Mucosa of rectum (tissue), 2 donors: Measurements from ENCODE around the gene CLDN10.

ENCODE experiments used
- H3K27ac ChIP-seq, 2 donors: one replicate each; pipeline ENCODE4 v1.7.0; 2013; ENCODE audit warnings: inconsistent platforms in 2 of 2, low read depth in 2 of 2, low read length in 2 of 2
- H3K27me3 ChIP-seq, 2 donors: one replicate each; pipeline ENCODE4 v1.7.0; 2013; ENCODE audit warnings: low read length in 2 of 2; ENCODE audit not compliant: control insufficient read depth in 2 of 2, insufficient read depth in 2 of 2
- H3K36me3 ChIP-seq, 2 donors: one replicate each; pipeline ENCODE4 v1.7.0; 2013; ENCODE audit warnings: low read length in 2 of 2; ENCODE audit not compliant: control insufficient read depth in 2 of 2, insufficient read depth in 2 of 2
- H3K4me1 ChIP-seq, 2 donors: one replicate each; pipeline ENCODE4 v1.7.0; 2013; ENCODE audit warnings: low read length in 2 of 2, mild to moderate bottlenecking in 1 of 2; ENCODE audit not compliant: control insufficient read depth in 2 of 2, insufficient read depth in 2 of 2
- H3K4me3 ChIP-seq, 2 donors: one replicate each; pipeline ENCODE4 v1.7.0; 2013; ENCODE audit warnings: low read length in 2 of 2
- H3K9ac ChIP-seq, 2 donors: one replicate each; pipeline ENCODE4 v1.7.0; 2013; ENCODE audit warnings: low read length in 2 of 2, low read depth in 1 of 2, mild to moderate bottlenecking in 1 of 2
- H3K9me3 ChIP-seq, 2 donors: one replicate each; pipeline ENCODE4 v1.7.0; 2013; ENCODE audit warnings: low read length in 2 of 2; ENCODE audit not compliant: control insufficient read depth in 2 of 2
- donor health status: healthy.
- donor health status: Normal muscosa, but diverticular disease.

Gene CLDN10

GRCh38 chr13:95614641-95615245, 62.2 kb downstream of the CLDN10 start:
- Histone ChIP-seq H3K36me3 (no peaks in the 10 kb centered on the region), H3K4me1 (no peaks in the 10 kb centered on the region), H3K27ac (no peak overlapping the region), H3K9ac (no peak overlapping the region), H3K4me3 (no peak overlapping the region), H3K9me3 (no peaks in the 10 kb centered on the region), H3K27me3 (no peaks in the 10 kb centered on the region)

- Histone ChIP-seq H3K4me1 (no peaks in the 10 kb centered on the region), H3K4me3 (no peak overlapping the region), H3K9me3 (no peaks in the 10 kb centered on the region), H3K9ac (no peak overlapping the region), H3K27me3 (no peaks in the 10 kb centered on the region), H3K27ac (no peak overlapping the region), H3K36me3 (no peaks in the 10 kb centered on the region)
Observed at GRCh38 chr13:95615539-95615938, 63.0 kb downstream of the CLDN10 start.

- Histone ChIP-seq H3K9me3 (no peaks in the 10 kb centered on the region), H3K36me3 (no peaks in the 10 kb centered on the region), H3K4me1 (peaks cover 2 to 7% of the 10 kb centered on the region in 2 donors), H3K27me3 (no peaks in the 10 kb centered on the region), H3K4me3 (no peak overlapping the region), H3K27ac (no peak overlapping the region), H3K9ac (no peak overlapping the region)
Observed at GRCh38 chr13:95620030-95620824, 67.7 kb downstream of the CLDN10 start.

- H3K4me1 ChIP-seq: peaks cover 2 to 7% of the 10 kb centered on the region in 2 donors
- no peak overlapping the region for H3K9ac ChIP-seq
- no peak overlapping the region for H3K27ac ChIP-seq
- H3K27me3 ChIP-seq: no peaks in the 10 kb centered on the region
- no peaks in the 10 kb centered on the region for H3K9me3 ChIP-seq
- no peak overlapping the region for H3K4me3 ChIP-seq
- H3K36me3 ChIP-seq: no peaks in the 10 kb centered on the region
Observed at GRCh38 chr13:95620825-95621498, 68.4 kb downstream of the CLDN10 start.

GRCh38 chr13:95623141-95623540, 70.6 kb downstream of the CLDN10 start:
- Histone ChIP-seq H3K27ac (no peak overlapping the region), H3K9ac (no peak overlapping the region), H3K4me3 (no peak overlapping the region), H3K27me3 (no peaks in the 10 kb centered on the region), H3K4me1 (peaks cover 2 to 7% of the 10 kb centered on the region in 2 donors), H3K36me3 (no peaks in the 10 kb centered on the region), H3K9me3 (no peaks in the 10 kb centered on the region)

- Histone ChIP-seq H3K36me3 (no peaks in the 10 kb centered on the region), H3K27ac (no peak overlapping the region), H3K9me3 (no peaks in the 10 kb centered on the region), H3K4me3 (no peak overlapping the region), H3K27me3 (no peaks in the 10 kb centered on the region), H3K4me1 (peaks cover 2 to 7% of the 10 kb centered on the region in 2 donors), H3K9ac (no peak overlapping the region)
Observed at GRCh38 chr13:95624020-95624419, 71.5 kb downstream of the CLDN10 start.

- no peak overlapping the region for H3K27ac ChIP-seq
- H3K4me1 ChIP-seq: no peaks in the 10 kb centered on the region
- H3K9me3 ChIP-seq: no peaks in the 10 kb centered on the region
- H3K9ac ChIP-seq: no peak overlapping the region
- no peaks in the 10 kb centered on the region for H3K36me3 ChIP-seq
- no peaks in the 10 kb centered on the region for H3K27me3 ChIP-seq
- H3K4me3 ChIP-seq: no peak overlapping the region
Observed at GRCh38 chr13:95626768-95627167, 74.2 kb downstream of the CLDN10 start.

GRCh38 chr13:95627590-95627989, 75.1 kb downstream of the CLDN10 start:
- no peak overlapping the region for H3K9ac ChIP-seq
- no peak overlapping the region for H3K4me3 ChIP-seq
- no peaks in the 10 kb centered on the region for H3K36me3 ChIP-seq
- no peaks in the 10 kb centered on the region for H3K9me3 ChIP-seq
- no peaks in the 10 kb centered on the region for H3K4me1 ChIP-seq
- no peak overlapping the region for H3K27ac ChIP-seq
- no peaks in the 10 kb centered on the region for H3K27me3 ChIP-seq

GRCh38 chr13:95628488-95628887, 76.0 kb downstream of the CLDN10 start:
- Histone ChIP-seq H3K4me1 (no peaks in the 10 kb centered on the region), H3K9ac (no peak overlapping the region), H3K36me3 (no peaks in the 10 kb centered on the region), H3K27ac (no peak overlapping the region), H3K9me3 (no peaks in the 10 kb centered on the region), H3K4me3 (no peak overlapping the region), H3K27me3 (no peaks in the 10 kb centered on the region)

- Histone ChIP-seq H3K9me3 (no peaks in the 10 kb centered on the region), H3K36me3 (no peaks in the 10 kb centered on the region), H3K4me1 (no peaks in the 10 kb centered on the region), H3K27me3 (peaks cover 0 to 1% of the 10 kb centered on the region in 2 donors), H3K9ac (no peak overlapping the region), H3K4me3 (no peak overlapping the region), H3K27ac (no peak overlapping the region)
Observed at GRCh38 chr13:95629071-95629470, 76.6 kb downstream of the CLDN10 start.
